ENCODE results near the gene ASL. TPM values are rescaled to one million over a fixed set of nuclear protein-coding genes. Genes with fewer than 3 reads are reported as not detected.
A peak's percentile ranks its signal among the peaks of the same experiment; 100 is the strongest.
"Not testable (repeated sequence)": the region's sequence is repeated elsewhere in the genome, so short reads cannot be mapped to it uniquely, and the experiment has no call there.

Gene ASL
- total and polyA plus RNA-seq, 12 donors = 12.0 to 32.1 (median 25.3) TPM

- no peak for DNase-seq
- Histone ChIP-seq H3K27me3 (no peaks in the 10 kb centered on the region), H3K4me1 (replicated peaks in 1 of 2) (peaks cover 0 to 2% of the 10 kb centered on the region in 2 donors), H3K4me3 (no peak overlapping the region), H3K36me3 (replicated peaks in 1 of 2) (no peaks in the 10 kb centered on the region), H3K27ac (no peak overlapping the region), H3K9me3 (replicated peaks in 1 of 3) (no peaks in the 10 kb centered on the region)
- intact Hi-C loops (cut with DNase I) = no loop called here
- TF ChIP-seq CTCF (IDR thresholded peaks at IDR 0.05) (no peak), POLR2A (IDR thresholded peaks at IDR 0.05) (no peak)
- WGBS, 4 donors = 89 to 100% (median 95%) methylated on average over 1 of the region's 1 CpG
Measured at GRCh38 chr7:66070222-66070621, 5.4 kb upstream of the ASL start.

GRCh38 chr7:66072208-66072607 is 3.4 kb upstream of the ASL start:
- 71 to 76% (median 72%) methylated on average over 7 of the region's 7 CpGs for WGBS, 4 donors
- H3K27me3 ChIP-seq; intact Hi-C loops (cut with DNase I); H3K27ac ChIP-seq; H3K4me3 ChIP-seq; H3K36me3 ChIP-seq (replicated peaks in 1 of 2); DNase-seq; H3K9me3 ChIP-seq (replicated peaks in 1 of 3): not testable (repeated sequence)
- peaks cover 9 to 13% of the 10 kb centered on the region in 2 donors for H3K4me1 ChIP-seq (replicated peaks in 1 of 2)

GRCh38 chr7:66076462-66077329 is 1.1 kb downstream of the ASL start:
- peak overlapping the region in 3 of 4 donors; percentile 59 to 82 (median 79) for H3K4me3 ChIP-seq
- intact Hi-C loops (cut with DNase I) = no loop called here
- no peak overlapping the region for H3K27ac ChIP-seq
- 66 to 86% (median 69%) methylated on average over 8 to 11 of the region's 11 CpGs for WGBS, 4 donors
- H3K27me3 ChIP-seq = no peaks in the 10 kb centered on the region
- H3K36me3 ChIP-seq (replicated peaks in 1 of 2) = no peaks in the 10 kb centered on the region
- no peaks in the 10 kb centered on the region for H3K9me3 ChIP-seq (replicated peaks in 1 of 3)
- TF ChIP-seq POLR2A (IDR thresholded peaks at IDR 0.05) (no peak), CTCF (IDR thresholded peaks at IDR 0.05) (no peak)
- peaks cover 9 to 13% of the 10 kb centered on the region in 2 donors for H3K4me1 ChIP-seq (replicated peaks in 1 of 2)
- DNase-seq = no peak

- TF ChIP-seq CTCF (IDR thresholded peaks at IDR 0.05) (no peak), POLR2A (IDR thresholded peaks at IDR 0.05) (no peak)
- DNase-seq = no peak
- 80 to 92% (median 92%) methylated on average over 2 to 5 of the region's 5 CpGs; no CpG with 5 or more reads in 1 of the 4 donors for WGBS, 4 donors
Measured at GRCh38 chr7:66078067-66078466, 2.4 kb downstream of the ASL start.

More at GRCh38 chr7:66078067-66078466, 2.4 kb downstream of the ASL start:
- H3K27ac ChIP-seq = no peak overlapping the region
- H3K36me3 ChIP-seq (replicated peaks in 1 of 2) = peaks cover 0 to 4% of the 10 kb centered on the region in 2 donors
- no peaks in the 10 kb centered on the region for H3K9me3 ChIP-seq (replicated peaks in 1 of 3)
- H3K4me1 ChIP-seq (replicated peaks in 1 of 2) = peaks cover 9 to 13% of the 10 kb centered on the region in 2 donors
- no peaks in the 10 kb centered on the region for H3K27me3 ChIP-seq
- intact Hi-C loops (cut with DNase I) = no loop called here
- H3K4me3 ChIP-seq = no peak overlapping the region

Data from adrenal gland (tissue), 12 donors.